ENCODE results near the gene DLEC1.

DNA sequence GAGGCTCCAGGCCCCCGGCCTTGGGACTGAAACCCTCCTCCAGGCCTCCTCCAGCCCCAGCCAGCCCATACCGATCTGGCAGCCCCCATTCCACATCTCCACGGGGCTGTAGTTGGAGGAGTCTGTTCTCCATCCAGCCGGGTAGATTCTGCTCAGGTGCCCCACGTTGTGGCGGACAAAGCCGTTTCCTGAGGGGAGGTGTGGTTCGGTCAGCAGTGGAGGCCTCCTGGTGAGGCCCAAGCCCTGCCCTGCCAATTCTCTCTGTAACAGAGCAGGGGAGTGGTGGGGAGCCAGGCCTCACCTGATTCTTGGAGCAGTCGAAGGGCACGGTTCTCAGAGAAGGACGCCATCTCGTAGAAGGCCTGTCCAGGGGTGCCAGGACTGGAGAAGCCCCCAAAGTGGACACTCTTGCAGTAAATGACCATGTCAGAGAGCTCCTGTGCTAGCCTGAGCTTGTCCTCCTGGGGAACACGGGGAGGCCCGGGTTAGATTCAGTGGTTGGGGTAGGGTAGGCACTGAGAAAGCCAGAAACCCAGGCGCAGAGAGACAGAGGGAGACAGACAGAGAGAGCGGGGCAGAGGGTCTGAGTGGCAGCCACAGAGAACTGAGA is 29.9 kb upstream of the DLEC1 start:
- TF ChIP-seq, protein P1, sequence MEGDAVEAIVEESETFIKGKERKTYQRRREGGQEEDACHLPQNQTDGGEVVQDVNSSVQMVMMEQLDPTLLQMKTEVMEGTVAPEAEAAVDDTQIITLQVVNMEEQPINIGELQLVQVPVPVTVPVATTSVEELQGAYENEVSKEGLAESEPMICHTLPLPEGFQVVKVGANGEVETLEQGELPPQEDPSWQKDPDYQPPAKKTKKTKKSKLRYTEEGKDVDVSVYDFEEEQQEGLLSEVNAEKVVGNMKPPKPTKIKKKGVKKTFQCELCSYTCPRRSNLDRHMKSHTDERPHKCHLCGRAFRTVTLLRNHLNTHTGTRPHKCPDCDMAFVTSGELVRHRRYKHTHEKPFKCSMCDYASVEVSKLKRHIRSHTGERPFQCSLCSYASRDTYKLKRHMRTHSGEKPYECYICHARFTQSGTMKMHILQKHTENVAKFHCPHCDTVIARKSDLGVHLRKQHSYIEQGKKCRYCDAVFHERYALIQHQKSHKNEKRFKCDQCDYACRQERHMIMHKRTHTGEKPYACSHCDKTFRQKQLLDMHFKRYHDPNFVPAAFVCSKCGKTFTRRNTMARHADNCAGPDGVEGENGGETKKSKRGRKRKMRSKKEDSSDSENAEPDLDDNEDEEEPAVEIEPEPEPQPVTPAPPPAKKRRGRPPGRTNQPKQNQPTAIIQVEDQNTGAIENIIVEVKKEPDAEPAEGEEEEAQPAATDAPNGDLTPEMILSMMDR (conservative IDR thresholded peaks at IDR 0.05) = no peak
- no peak for TF ChIP-seq ZFX (IDR thresholded peaks at IDR 0.05)
